NCI-H446 (cell line): Measurements from ENCODE around the gene FOXL3.

Experiments used
- DNase-seq, 2 experiments: peaks; one replicate each; lab custom pipeline; 2025; lab: John Stamatoyannopoulos, UW

Gene FOXL3

GRCh38 chr7:338295-339061 is 48.5 kb downstream of the FOXL3 start:
- DNase-seq, result no peak

- no peak for DNase-seq
Measured at GRCh38 chr7:339062-339342, 49.0 kb downstream of the FOXL3 start.

- no peak for DNase-seq
Measured at GRCh38 chr7:339696-340095, 49.7 kb downstream of the FOXL3 start.

- DNase-seq, result no peak
Measured at GRCh38 chr7:340200-340937, 50.4 kb downstream of the FOXL3 start.
